BLaER1 treated with 17β-estradiol and CSF1 and Interleukin-3, amounts not matched to agents 10 nM and 100 nM (cell line): Measurements from ENCODE around the gene OR2AK2.

Experiments used
- H3K27ac ChIP-seq, 11 experiments: shearing (Covaris generic); formaldehyde crosslinking; 2 replicates each; pipeline ENCODE4 v1.8.1; 2022
- H3K27me3 ChIP-seq, 11 experiments: shearing (Covaris generic); formaldehyde crosslinking; 2 replicates each; pipeline ENCODE4 v1.8.1; 2022
- H3K36me3 ChIP-seq, 11 experiments: shearing (Covaris generic); formaldehyde crosslinking; 2 replicates each; pipeline ENCODE4 v1.8.1; 2022
- H3K4me1 ChIP-seq, 10 experiments: shearing (Covaris generic); formaldehyde crosslinking; 2 replicates each; pipeline ENCODE4 v1.8.1; 2022
- H3K4me2 ChIP-seq, 11 experiments: shearing (Covaris generic); formaldehyde crosslinking; 2 replicates each; pipeline ENCODE4 v1.8.1; 2022
- H3K4me3 ChIP-seq, 10 experiments: shearing (Covaris generic); formaldehyde crosslinking; 2 replicates each; pipeline ENCODE4 v1.8.1; 2022
- H3K9ac ChIP-seq, 11 experiments: shearing (Covaris generic); formaldehyde crosslinking; 2 replicates each; pipeline ENCODE4 v1.8.1; 2022
- H3K9me3 ChIP-seq, 11 experiments: shearing (Covaris generic); formaldehyde crosslinking; replicated peaks in 1 of 11; 2 replicates each; pipeline ENCODE4 v1.8.1; 2022
- H4K20me1 ChIP-seq, 11 experiments: shearing (Covaris generic); formaldehyde crosslinking; 2 replicates each; pipeline ENCODE4 v1.8.1; 2022
- Cebpa-rat ChIP-seq, 11 experiments: shearing (Covaris generic); IDR thresholded peaks; 2 replicates each; pipeline ENCODE4 v1.8.1; 2022

Gene OR2AK2

GRCh38 chr1:247948558-247948957 lies 16.5 kb upstream of the OR2AK2 start, which contains the start of gene OR2L8:
Gene OR2L8, plus strand, starts transcription at chr1:247948858. Its CDS starts 0 bp downstream, at chr1:247948858.
- H4K20me1 ChIP-seq = no peaks in the 10 kb centered on the region
- no peaks in the 10 kb centered on the region for H3K4me1 ChIP-seq
- H3K27me3 ChIP-seq = no peaks in the 10 kb centered on the region
- H3K9me3 ChIP-seq = no peaks in the 10 kb centered on the region
- no peak within 1 kb of the TSS for H3K9ac ChIP-seq
- H3K4me3 ChIP-seq = no peak within 1 kb of the TSS
- H3K27ac ChIP-seq = no peak within 1 kb of the TSS
- TF ChIP-seq Cebpa-rat (IDR thresholded peaks at IDR 0.05) = no peak
- no peak within 1 kb of the TSS for H3K4me2 ChIP-seq
- H3K36me3 ChIP-seq = no peaks in the 10 kb centered on the region

GRCh38 chr1:247953408-247953807 lies 11.6 kb upstream of the OR2AK2 start:
- H3K9ac ChIP-seq = no peak overlapping the region
- H3K27me3 ChIP-seq = no peaks in the 10 kb centered on the region
- H3K4me1 ChIP-seq = no peaks in the 10 kb centered on the region
- no peak for TF ChIP-seq Cebpa-rat (IDR thresholded peaks at IDR 0.05)
- no peaks in the 10 kb centered on the region for H4K20me1 ChIP-seq
- no peak overlapping the region for H3K4me2 ChIP-seq
- no peak overlapping the region for H3K27ac ChIP-seq
- no peaks in the 10 kb centered on the region for H3K9me3 ChIP-seq
- H3K36me3 ChIP-seq = no peaks in the 10 kb centered on the region
- no peak overlapping the region for H3K4me3 ChIP-seq

- Histone ChIP-seq H3K4me1 (peaks cover 6 to 25% (median 13%) of the 10 kb centered on the region in 10 experiments; a peak in 18 of 20 replicates), H4K20me1 (no peaks in the 10 kb centered on the region), H3K4me2 (no peak overlapping the region), H3K27me3 (no peaks in the 10 kb centered on the region), H3K9me3 (no peaks in the 10 kb centered on the region), H3K36me3 (no peaks in the 10 kb centered on the region), H3K9ac (no peak overlapping the region), H3K4me3 (no peak overlapping the region), H3K27ac (no peak overlapping the region)
- TF ChIP-seq Cebpa-rat (IDR thresholded peaks at IDR 0.05) = no peak
Observed at GRCh38 chr1:247961791-247962190, 3.2 kb upstream of the OR2AK2 start.

GRCh38 chr1:247962911-247963588 lies 2.0 kb upstream of the OR2AK2 start:
- TF ChIP-seq Cebpa-rat (IDR thresholded peaks at IDR 0.05) = no peak
- Histone ChIP-seq H3K4me3 (no peak overlapping the region), H3K4me2 (peak overlapping the region in 1 of 11 experiments; percentile 50; a peak in 3 of 22 replicates), H3K36me3 (no peaks in the 10 kb centered on the region), H4K20me1 (no peaks in the 10 kb centered on the region), H3K9me3 (no peaks in the 10 kb centered on the region), H3K9ac (no peak overlapping the region), H3K27ac (no peak overlapping the region), H3K4me1 (peaks cover 7 to 36% (median 18%) of the 10 kb centered on the region in 10 experiments; a peak in 18 of 20 replicates), H3K27me3 (no peaks in the 10 kb centered on the region)

- Histone ChIP-seq H3K9me3 (no peaks in the 10 kb centered on the region), H3K27me3 (no peaks in the 10 kb centered on the region), H3K27ac (peak overlapping the region in 3 of 11 experiments; percentile 26 to 47 (median 47); a peak in 5 of 22 replicates), H3K4me1 (peaks cover 7 to 36% (median 18%) of the 10 kb centered on the region in 10 experiments; a peak in 18 of 20 replicates), H3K36me3 (no peaks in the 10 kb centered on the region), H4K20me1 (no peaks in the 10 kb centered on the region), H3K4me3 (peak overlapping the region in 2 of 10 experiments; percentile 10 to 20; a peak in 2 of 20 replicates), H3K9ac (no peak overlapping the region), H3K4me2 (peak overlapping the region; percentile 5 to 92 (median 57); a peak in 20 of 22 replicates)
- no peak for TF ChIP-seq Cebpa-rat (IDR thresholded peaks at IDR 0.05)
Observed at GRCh38 chr1:247966532-247967204, 1.6 kb downstream of the OR2AK2 start.

GRCh38 chr1:247992986-247993385 lies 28.0 kb downstream of the OR2AK2 start:
- no peak overlapping the region for H3K4me3 ChIP-seq
- peak overlapping the region in 2 of 11 experiments; percentile 29 to 53; a peak in 2 of 22 replicates for H3K4me2 ChIP-seq
- no peaks in the 10 kb centered on the region for H3K27me3 ChIP-seq
- no peak overlapping the region for H3K27ac ChIP-seq
- no peak for TF ChIP-seq Cebpa-rat (IDR thresholded peaks at IDR 0.05)
- no peak overlapping the region for H3K9ac ChIP-seq
- H3K9me3 ChIP-seq = no peaks in the 10 kb centered on the region
- H3K36me3 ChIP-seq = no peaks in the 10 kb centered on the region
- no peaks in the 10 kb centered on the region for H4K20me1 ChIP-seq
- H3K4me1 ChIP-seq = peaks cover 0 to 13% (median 0%) of the 10 kb centered on the region in 10 experiments; a peak in 3 of 20 replicates

- Histone ChIP-seq H3K9ac (no peak overlapping the region), H3K27me3 (no peaks in the 10 kb centered on the region), H4K20me1 (no peaks in the 10 kb centered on the region), H3K9me3 (no peaks in the 10 kb centered on the region), H3K4me1 (no peaks in the 10 kb centered on the region), H3K27ac (no peak overlapping the region), H3K4me2 (no peak overlapping the region), H3K36me3 (no peaks in the 10 kb centered on the region), H3K4me3 (no peak overlapping the region)
- TF ChIP-seq Cebpa-rat (IDR thresholded peaks at IDR 0.05) = no peak
Observed at GRCh38 chr1:247998811-247999210, 33.8 kb downstream of the OR2AK2 start.

- TF ChIP-seq Cebpa-rat (IDR thresholded peaks at IDR 0.05) = no peak
- Histone ChIP-seq H3K9ac (no peak overlapping the region), H3K4me3 (no peak overlapping the region), H4K20me1 (no peaks in the 10 kb centered on the region), H3K27me3 (no peaks in the 10 kb centered on the region), H3K36me3 (no peaks in the 10 kb centered on the region), H3K27ac (no peak overlapping the region), H3K9me3 (no peaks in the 10 kb centered on the region), H3K4me2 (no peak overlapping the region), H3K4me1 (no peaks in the 10 kb centered on the region)
Observed at GRCh38 chr1:248000169-248000568, 35.1 kb downstream of the OR2AK2 start.

GRCh38 chr1:248007778-248008177 lies 42.7 kb downstream of the OR2AK2 start:
- no peaks in the 10 kb centered on the region for H3K36me3 ChIP-seq
- no peak overlapping the region for H3K4me3 ChIP-seq
- no peak overlapping the region for H3K9ac ChIP-seq
- H3K4me1 ChIP-seq = no peaks in the 10 kb centered on the region
- H4K20me1 ChIP-seq = no peaks in the 10 kb centered on the region
- peaks cover 11 to 46% (median 25%) of the 10 kb centered on the region in 11 experiments for H3K9me3 ChIP-seq
- H3K4me2 ChIP-seq = no peak overlapping the region
- no peaks in the 10 kb centered on the region for H3K27me3 ChIP-seq
- no peak overlapping the region for H3K27ac ChIP-seq
- TF ChIP-seq Cebpa-rat (IDR thresholded peaks at IDR 0.05) = no peak
